Measurements from ENCODE around the gene NPAS1.

NPAS1 gene, protein sequence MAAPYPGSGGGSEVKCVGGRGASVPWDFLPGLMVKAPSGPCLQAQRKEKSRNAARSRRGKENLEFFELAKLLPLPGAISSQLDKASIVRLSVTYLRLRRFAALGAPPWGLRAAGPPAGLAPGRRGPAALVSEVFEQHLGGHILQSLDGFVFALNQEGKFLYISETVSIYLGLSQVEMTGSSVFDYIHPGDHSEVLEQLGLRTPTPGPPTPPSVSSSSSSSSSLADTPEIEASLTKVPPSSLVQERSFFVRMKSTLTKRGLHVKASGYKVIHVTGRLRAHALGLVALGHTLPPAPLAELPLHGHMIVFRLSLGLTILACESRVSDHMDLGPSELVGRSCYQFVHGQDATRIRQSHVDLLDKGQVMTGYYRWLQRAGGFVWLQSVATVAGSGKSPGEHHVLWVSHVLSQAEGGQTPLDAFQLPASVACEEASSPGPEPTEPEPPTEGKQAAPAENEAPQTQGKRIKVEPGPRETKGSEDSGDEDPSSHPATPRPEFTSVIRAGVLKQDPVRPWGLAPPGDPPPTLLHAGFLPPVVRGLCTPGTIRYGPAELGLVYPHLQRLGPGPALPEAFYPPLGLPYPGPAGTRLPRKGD

GRCh38 chr19:47019431-47020041 is at the start of gene NPAS1:
Gene NPAS1, plus strand, starts transcription at chr19:47019837. Its CDS starts 1,211 bp downstream, at chr19:47021048.
- no peak for DNase-seq (ENCODE audit: low read depth in 2 of 2)

- no peak for DNase-seq (ENCODE audit: low read depth in 2 of 2)
Measured at GRCh38 chr19:46970815-46971214, 48.8 kb upstream of the NPAS1 start.

GRCh38 chr19:46972311-46972710 is 47.3 kb upstream of the NPAS1 start:
- no peak for DNase-seq (ENCODE audit: low read depth in 2 of 2)

- DNase-seq (ENCODE audit: low read depth in 2 of 2), result no peak
Measured at GRCh38 chr19:46974181-46974580, 45.5 kb upstream of the NPAS1 start.

GRCh38 chr19:46975011-46975924 is 44.4 kb upstream of the NPAS1 start:
- DNase-seq (ENCODE audit: low read depth in 2 of 2), result no peak

- DNase-seq (ENCODE audit: low read depth in 2 of 2), result no peak
Measured at GRCh38 chr19:46975925-46976782, 43.5 kb upstream of the NPAS1 start.

DNA sequence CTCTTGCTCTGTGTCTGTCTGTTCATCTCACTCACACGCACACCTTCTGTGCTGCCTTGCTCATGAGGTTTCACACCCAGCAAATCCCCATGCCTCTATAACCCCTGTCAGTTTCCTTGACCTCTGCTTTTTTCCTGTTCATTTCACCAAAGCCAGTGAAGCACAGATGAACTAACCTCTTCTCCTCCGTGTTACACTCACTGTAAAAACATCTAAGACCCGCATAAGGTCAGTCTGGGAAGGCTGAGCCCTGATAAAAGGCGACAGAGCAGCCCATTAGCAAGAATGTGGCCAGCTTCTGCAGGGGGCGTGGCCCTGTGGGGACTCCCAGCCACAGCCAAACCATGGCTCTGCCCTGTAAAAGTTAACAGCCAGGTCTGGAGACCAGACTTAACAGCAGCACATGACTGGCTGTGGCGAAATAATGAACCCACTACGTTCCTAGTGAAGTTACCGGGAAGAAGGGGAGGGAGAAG is 42.8 kb upstream of the NPAS1 start:
- no peak for DNase-seq (ENCODE audit: low read depth in 2 of 2)

- no peak for DNase-seq (ENCODE audit: low read depth in 2 of 2)
Measured at GRCh38 chr19:46977548-46977947, 42.1 kb upstream of the NPAS1 start.

DNA sequence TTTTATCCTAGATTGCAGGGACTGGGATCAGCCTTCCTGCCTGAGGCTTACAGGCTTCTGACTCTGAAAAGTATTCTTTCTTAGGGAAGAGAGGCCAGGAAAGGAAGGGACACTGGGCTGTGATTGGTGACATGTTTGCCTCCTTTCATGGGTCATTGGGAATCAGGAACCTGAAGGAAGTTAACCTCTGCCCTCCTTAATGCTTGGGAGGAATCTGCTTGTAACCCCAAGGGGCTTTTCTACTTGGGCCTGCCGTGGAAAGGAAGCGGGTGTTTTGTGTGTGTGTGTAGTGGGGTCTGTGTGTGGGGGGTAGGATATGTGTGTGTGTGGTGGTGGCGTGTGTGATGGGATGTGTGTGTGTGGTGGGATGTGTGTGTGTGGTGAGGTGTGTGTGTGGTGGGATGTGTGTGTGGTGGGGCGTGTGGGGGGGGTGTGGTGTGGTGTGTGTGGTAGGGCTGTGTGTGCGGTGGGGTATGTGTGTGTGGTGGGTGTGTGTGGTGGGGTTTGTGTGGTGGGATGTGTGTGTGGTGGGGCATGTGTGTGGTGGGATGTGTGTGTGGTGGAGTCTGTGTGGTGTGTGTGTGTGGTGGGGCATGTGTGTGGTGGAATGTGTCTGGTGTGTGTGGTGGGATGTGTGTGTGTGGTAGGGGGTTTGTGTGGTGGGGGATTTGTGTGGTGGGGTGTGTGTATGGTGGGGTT is 41.3 kb upstream of the NPAS1 start:
- DNase-seq (ENCODE audit: low read depth in 2 of 2), result no peak

DNA sequence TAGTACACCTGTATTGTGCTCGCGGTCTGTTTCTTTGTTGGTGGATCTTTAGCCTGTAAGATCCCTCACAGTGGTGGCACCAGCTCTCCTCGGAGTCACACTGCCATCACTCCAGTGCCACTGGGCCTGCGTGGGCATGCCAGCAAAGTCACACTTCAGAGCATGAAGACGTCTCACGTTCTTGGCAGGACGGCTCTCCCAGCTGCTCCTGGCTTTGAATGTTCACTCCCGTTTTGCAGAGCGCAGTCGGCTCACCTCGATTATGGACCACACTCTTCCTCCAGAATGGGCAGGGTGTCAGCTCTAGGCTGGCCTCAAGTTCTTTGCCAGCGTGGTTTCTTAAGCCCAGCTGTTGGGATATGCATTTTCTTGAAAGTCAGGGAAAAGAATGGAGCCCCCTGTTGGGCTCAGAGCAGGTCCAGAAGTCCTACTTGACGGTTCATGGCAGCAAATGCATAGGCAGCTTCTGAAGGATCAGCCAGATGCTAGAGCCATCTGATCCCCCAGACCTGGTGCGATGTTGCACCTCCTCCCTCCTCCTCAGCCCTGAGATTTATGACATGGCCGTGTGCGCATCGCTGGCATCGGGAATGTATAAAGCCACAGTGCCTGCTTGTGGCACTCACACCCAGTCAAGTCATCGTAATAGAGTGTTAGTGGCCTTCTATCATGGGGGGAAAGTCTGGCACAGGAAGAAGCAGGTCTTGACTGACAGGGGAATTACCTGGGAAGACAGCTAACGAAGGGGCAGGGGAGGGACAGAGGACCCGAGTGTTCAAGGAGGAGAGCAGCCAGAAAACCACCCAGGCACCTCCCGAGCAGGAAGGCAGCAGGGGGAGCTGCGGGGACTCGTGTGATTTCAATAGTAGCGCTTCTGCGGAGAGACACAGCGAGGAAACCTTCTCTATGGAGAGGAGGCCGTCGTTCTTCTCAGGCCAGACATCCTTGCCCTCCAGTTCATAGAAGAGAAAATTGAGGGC is 40.2 kb upstream of the NPAS1 start:
- no peak for DNase-seq (ENCODE audit: low read depth in 2 of 2)

DNA sequence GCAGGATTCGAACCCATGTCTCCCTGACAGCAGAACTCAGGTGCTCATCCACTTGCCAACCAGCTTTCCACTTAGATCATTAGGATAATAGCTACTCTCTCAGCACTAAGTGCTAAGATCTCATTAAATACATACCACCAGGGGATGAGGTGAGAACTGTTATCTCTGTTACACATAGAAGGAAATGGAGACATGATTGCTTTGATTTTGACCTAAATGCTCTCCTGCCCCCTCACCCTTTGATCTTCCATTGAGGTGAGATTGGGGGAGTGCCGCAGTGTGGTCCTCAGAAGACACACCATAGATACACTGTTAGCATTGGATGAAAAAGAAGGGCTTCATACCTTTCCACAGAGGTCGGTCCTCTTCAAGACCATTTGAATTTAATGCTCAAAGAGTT is 38.9 kb upstream of the NPAS1 start:
- no peak for DNase-seq (ENCODE audit: low read depth in 2 of 2)

- no peak for DNase-seq (ENCODE audit: low read depth in 2 of 2)
Measured at GRCh38 chr19:46981286-46981945, 38.2 kb upstream of the NPAS1 start.

DNA sequence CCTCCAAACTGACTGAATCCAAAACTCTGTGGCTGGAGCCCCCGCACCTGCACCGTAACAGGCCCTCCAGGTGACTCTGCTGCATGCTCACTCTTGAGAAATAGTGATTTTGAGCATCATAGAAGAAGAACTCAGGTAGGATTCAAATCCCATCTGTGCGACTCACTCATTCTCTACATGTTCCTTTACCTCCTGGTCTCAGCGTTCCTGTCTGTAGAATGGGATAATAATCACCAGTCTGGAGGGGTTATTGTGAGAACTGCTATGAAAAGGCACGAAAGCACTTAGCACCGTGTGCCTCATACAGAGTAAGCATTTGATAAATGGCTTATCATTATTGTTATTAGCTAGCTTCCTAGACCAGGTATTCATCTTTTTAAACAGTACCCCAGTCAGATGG is 36.5 kb upstream of the NPAS1 start:
- DNase-seq (ENCODE audit: low read depth in 2 of 2), result no peak

- DNase-seq (ENCODE audit: low read depth in 2 of 2), result no peak
Measured at GRCh38 chr19:46984077-46985010, 35.3 kb upstream of the NPAS1 start.

GRCh38 chr19:46985542-46986415 is 33.9 kb upstream of the NPAS1 start:
- DNase-seq (ENCODE audit: low read depth in 2 of 2), result no peak

DNA sequence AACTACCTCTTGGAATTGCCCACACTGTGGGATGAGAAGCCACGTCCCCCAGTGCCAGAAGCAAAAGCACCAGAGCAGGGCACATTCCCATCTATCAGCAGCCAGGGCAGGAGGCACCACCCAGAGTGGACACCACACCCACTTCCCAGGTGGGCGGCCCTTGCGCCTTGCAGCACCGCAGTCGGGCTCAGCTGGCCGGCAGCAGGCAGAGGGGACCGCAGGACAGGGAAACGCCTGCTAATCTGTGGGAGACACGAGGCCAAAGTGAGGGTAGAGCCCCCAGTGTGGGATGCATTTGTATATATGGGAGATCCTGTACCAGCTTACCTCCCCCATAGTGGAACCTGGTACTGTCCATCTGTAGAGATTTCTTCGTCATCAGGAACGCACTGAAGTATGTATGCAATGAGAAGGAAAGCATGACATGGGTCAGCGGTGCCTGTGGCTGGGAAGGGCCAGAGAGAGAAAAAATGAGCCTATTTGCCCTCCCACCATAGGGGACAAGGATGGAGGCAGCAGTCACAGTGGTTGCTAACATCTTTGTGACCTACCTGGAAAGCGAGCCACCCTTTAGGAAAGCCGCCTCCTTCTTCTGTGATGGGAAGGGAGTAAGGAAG is 30.9 kb upstream of the NPAS1 start:
- DNase-seq (ENCODE audit: low read depth in 2 of 2), result no peak

Data from stimulated activated CD8-positive, alpha-beta memory T cell treated with anti-CD3 and anti-CD28 coated beads, Interleukin-2, amount 100 ng/mL, for 48 hours (primary cell).